ENCODE data around the gene CHMP6.
A peak's percentile ranks its signal among the peaks of the same experiment; 100 is the strongest.

CHMP6 gene

DNA sequence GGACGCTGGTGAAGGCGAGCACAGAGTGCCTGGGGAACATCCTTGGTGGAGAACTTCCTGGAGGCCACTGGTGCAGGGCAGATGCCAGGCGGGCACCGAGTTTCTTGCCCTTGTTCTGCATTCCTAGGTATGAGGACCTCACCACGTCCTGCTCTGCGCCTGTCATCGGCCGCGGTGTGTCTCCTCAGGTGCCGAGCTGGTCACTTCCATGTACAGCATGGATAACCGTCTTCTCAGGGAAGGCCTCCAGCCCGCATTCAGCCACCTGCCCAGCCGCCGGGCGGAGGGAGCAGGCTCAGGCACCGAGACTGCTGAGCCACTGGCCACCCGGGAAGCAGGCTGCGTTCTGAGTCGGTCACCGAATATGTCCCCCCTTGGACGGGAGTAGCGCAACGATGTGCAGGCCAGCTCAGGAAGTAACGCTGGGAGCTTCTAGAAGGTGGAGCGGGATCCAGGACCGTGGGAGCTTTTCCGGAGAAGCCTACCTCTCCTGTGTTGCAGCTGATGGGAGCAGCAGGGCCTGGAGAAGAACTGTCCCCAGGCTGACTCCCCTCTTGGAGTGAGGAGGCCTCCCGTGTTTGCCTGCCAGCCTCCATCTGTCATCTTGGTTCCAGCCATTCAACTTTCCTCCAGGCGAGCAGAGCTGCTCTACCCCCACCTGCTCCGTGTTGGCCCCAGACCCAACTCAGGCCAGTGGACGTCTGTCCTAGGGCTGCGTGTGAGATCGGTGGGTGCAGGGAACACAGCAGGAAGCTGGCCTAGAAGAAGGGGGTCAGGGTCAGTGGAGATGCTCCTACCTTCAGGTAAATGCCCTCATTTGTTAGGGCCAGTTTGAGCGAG is 41.2 kb downstream of the CHMP6 start:
- no peak for DNase-seq

DNA sequence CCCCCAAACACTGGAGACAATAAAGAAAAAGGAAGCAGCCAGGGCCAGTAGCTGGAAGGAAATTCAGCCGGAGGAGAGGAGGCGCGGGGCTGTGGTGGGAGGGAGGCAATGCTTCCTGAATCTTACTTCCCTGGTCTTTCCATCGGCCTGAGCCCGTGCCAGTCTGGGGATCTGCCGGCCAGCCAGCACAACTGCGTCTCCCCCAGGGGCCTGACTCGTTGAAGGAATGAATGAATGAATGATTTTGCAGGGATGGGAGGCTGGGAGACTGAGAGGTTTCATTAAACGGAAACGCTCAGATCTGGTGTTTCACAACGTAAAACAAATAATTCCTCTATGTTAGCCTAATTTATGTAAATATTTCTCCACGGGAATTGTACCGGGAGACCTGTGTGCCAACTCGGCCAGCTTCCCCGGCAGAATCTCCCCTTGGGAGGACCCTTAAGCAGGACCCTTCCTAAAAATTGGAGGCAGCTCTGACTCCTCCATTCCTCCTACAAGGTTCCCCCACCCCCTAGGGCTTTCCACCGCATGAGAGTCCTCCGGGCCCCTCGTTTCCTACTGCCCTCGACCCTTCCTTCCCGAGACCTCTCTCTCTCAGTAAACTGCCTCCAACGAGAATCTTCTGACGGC is 42.0 kb downstream of the CHMP6 start:
- no peak for DNase-seq

DNA sequence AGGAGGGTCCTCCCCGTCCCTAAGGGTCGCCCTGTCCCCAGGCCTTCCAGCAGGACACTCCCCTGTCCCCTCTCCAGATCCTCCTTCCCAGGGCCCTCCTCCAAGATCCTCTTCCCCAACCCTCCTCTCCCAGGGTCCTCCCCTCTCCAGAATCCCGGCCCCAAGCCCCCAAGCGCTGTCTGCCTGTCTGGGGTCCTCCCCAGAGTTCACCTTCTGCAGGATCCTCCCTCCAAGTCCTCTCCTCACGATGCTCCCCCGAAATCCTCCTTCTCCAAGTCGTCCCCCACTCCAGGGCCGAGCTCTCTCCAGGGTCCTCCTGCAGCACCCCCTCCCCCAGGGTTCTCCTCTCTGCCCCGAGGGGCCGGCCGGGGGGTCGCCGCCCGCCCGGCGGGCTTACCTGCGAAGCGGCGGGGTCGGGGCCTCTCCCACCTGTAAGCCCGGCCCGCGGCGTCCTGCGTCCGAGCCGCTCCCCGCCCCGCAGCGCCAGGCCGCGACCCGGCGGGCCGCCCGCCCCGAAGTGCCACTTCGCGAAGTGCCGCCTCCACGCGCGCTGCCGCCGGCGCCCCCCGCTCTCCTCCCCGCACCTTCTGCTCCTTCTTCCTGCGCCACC is 42.6 kb downstream of the CHMP6 start:
- DNase-seq: no peak

DNA sequence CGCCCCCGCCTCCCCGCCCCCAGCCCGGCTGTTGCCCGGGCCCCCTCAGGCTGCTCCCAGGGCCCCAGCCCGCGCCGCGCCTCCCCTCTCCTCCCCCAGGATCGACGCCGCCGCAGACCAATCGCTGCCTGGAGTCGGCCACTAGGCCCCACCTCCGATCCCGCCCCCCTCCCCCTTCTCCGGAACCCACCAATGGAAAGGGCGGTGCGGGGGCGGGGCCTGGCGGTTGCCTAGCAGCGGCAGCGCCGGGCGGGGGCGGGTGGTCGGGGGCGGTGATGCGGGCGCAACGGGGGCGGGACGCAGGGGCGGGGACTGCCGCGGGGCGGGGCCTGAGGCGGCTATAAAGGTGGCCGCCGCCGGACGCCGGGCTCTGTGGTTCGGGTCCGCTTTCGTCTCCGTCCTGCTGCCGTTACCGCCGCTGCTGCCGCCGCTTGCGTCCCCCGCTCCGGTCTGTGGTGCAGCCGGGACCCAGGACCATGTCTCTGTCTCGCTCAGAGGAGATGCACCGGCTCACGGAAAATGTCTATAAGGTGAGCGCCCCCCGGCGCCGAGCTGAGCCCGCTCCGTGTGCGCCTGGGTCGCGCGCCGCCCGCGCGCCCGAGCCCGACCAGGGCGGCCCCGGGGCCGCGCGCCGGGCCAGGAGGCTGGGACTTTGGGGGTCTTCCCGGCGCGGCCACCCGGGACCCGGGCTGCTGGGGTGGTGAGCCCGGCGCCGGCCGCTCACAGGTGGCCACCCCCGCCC is 43.3 kb downstream of the CHMP6 start, which contains the start of gene BAIAP2:
Gene BAIAP2 (plus strand): TSS at position 373 of the 742 bp plus-strand sequence. CDS start 104 bp downstream, at position 477.
- DNase-seq: peak; percentile 99

DNA sequence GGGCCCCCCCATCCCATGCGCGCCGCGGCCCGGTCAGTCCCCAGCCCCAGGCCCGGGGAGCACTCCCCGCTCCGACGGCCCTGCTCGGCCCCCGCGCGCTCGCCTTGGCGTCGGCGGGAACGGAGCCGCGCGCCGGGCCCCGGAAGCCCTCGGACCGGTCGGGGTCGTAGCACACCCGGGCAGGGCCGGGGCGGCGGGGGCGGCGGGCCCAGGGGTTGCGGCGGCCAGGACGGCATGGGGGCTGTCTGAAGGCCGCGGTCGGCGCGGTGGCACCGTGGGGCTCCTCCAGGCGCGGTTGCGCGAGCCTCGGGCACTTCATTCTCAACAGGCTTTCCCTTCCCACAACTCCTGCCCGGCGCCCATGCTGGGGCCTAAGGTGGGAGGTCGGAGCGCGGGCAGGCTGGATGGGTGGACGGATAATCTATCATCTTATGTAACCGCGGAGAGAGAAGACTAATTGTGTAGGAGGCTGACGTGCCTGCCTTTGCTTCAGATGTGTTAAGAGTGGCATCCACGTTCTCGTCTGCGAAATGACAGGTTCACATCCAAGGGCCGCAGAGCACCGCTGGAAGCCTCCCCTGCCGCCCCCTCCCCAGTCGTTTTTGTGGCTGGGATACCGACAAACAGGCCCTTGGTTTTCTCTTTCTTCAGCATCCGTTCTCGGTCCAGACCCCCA is 44.0 kb downstream of the CHMP6 start:
- DNase-seq: no peak

DNA sequence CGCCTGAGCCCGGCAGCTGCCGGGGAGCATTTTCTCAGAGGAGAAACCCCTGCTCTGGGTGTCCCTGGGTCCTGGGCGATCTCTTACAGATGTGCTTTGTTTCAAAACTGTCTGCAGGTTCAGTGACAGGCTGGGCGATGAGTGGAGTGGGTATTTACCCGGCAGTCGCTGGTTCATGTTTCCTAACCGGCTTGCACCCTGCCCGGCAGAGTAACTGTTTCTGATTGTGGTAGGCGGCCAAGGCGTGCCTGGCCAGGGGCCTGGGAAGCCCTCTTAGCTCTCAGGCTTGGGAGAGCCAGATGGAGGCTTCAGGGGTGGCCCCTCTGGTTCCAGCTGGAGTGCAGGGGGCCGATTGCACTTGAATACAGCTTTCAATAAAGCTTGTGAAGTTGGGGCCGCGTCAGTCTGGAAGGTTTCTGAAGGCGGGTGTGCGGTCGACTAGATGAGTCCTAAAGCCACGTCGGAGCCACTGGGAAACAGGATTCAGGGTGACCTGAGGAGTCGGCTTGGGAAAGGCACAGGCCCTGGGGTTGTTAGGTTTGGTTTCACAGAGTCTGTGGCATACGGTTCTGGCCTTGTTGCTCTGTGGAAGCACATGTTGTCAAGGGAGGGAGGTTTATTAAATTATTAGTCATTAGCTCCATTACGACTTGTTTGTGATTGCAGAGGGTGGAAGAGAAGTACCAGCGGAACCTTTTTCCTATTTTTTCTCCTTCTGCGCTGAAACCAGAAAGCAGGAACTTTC is 44.7 kb downstream of the CHMP6 start:
- no peak for DNase-seq

DNA sequence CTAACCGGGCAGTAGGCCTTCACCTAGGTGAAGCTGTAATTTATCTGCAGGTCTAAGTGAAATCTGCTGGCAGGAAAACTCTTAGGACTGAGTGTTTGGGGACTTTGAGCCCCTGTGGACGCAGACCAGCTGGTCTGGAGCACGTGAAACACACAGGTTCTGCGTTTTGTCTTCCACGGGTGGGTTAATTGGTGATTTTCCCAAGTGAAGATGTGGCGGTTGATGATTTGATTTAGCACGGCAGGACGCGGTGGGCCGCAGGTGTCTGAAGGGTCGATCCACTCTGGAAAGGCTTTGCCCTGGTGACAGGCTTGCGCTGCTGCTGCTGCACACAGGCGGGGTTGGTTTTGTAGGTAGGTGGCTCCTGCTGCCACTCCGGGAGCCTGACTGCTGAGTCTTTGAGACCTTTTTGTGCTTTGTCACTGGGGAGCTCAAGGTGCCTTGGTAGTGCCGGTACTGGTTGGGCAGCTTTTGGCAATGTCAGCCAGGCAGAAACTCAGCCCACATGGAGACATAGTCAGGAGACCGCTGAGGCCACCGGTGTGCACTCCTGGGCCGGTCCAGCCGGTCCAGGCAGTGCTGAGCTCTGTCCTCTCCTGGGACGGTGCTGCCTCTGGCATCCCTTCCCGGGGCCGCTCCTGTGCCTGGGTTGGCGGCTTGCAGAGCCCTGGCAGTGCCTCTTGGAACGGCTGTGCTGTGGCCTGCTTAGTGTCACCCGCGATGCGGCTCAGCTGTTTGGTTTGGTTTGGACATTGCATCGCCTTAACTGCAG is 45.6 kb downstream of the CHMP6 start:
- no peak for DNase-seq

DNA sequence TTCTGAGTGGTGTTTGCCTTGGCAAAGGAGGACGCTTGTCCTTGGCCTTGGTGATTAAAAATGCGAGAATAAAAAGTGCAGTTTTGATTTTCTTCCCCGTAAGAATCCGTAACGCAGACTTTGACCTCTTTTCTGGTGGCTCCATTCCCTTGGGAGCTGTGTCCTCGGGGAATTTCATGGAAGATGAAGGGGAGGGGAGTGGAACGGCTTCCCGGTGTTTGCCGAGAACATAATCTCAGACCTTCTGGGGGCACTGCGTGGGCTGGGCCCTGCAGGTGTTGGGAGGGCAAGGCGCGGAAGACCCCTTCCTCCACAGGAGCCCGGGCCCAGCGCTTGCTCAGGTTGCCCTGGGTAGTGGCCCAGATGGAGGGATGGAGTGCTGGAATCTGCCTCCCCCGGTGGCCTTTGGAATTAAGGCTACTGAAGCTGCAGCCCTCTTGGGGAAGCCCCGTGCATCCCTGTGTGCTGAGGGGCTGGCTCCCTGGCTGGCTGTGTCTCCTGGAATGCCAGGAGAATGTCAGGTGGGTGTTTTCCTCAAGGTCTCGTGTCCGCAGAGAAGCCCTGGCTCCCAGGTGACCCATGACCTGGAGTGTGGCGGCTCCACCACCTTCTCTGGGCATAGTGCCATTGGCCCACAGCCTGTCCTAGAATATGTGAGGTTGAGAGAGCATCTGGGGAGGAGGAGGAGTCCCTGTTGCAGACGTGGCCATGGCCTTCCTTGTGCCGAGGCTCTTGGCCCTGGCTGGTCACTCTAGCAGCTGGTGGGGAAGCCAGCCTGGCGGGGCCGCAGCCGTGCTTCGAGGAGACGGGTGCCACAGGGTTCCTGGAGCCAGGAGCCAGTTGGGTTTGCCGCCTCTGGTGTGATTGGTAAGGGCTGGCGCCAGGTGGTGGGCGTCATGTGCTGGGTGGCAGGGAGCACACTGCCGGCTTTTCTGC is 46.4 kb downstream of the CHMP6 start:
- no peak for DNase-seq

DNA sequence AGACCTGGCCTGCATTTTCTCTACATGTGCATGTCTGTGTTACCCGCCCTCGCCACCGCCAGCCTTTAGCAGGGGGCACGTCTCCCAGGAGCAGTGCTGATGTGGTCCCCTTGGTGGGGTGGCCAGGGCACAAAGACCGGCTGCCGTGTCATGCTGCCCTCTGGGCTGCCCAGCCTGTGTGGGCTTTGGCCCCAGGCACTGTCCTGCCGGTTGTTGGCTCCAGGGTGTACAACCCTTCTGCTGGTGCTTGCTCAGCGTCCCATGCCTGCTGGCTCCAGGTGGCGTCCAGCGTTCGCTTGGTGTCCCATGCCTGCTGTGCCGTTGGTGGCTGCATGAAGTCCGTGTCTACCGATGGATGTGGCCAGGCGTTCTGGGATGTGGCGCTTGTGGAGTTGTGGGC is 47.5 kb downstream of the CHMP6 start:
- DNase-seq: no peak

DNA sequence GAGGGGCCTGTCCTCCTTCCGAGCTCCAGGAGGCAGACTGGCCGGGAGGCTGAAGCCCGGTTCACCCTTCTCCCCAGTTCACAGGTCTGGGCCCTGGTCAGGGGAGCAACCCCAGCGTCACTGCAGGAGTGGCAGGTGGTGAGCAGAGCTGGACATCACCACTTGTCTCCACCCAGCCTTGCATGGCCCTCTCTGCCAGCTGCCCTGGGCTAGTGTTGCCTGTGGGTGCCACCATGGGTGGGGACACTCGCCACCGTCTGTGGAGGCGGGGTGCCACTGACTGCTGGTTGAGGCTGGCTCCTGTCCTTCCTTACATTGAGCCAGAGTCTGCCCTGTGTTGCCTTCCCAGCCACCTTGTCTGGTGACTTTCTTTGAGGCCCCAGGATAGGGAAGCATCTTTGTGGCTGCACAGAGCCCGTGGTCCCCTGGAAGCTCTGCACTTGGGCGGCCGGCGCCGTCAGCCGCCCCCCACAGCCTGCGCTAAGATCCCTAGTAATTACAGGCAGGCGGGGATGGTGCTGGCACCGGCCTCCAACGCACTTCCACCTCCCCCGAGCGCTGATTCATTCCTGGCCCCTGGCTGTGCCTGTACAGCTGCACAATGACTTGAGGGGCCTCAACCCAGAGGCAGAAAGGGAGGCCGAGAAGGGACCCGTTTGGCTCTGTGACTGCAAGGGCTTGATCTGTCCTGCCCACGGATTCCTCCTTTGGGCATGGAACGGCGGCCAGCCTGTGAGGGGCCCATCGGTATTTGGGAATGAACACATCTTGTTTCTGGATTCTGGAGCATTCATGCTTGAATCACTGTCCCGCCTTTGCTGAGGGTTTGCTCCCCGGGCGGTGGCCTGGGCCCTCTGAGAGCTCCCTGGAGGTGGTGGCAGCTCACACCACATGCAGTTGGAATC is 48.5 kb downstream of the CHMP6 start:
- no peak for DNase-seq

DNA sequence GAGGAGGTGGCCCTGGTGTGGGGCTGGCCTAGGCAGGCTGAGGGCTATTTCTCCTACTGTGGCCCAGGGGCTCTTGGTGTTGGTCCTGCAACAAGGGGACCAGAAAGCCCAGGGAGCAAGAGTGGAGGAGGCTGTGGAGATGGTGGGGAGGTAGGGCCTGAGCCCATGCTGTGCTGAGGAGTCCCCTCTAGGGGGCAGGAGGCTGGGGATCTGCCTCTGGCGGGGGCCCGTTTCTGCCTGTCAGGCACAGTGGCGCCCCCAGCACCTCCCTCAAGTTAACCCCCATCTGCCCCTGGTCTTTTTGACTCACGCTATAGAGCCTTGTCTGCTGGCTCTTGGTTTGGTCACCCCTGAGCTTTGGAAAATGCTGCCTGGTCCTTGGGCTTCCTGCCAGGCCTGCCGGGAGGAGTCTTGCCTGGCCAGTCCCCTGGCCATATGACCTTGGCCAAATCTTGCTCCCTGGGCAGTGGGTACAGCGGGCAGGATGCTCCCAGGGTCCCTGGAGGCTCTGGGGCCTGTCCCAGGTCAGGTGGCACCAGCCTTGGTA is 49.2 kb downstream of the CHMP6 start:
- DNase-seq: no peak

DNA sequence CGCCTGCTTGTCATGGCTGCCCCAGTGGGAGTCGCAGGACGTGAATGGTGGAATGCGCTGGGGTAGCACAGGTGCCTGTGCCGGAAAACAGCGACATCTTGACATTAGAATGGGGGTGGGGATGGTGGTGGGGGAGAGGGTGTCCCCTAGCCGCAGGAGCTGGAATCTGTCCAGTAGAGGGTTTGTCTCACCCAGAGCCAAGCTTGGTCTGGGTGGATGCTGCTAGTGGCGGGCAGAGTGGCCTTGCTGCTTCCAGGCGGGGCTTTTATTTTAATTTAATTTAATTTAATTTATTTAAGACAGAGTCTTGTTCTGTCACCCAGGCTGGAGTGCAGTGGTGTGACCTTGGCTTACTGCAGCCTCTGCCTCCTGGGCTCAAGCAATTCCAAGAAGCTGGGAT is 51.0 kb downstream of the CHMP6 start:
- DNase-seq: no peak

DNA sequence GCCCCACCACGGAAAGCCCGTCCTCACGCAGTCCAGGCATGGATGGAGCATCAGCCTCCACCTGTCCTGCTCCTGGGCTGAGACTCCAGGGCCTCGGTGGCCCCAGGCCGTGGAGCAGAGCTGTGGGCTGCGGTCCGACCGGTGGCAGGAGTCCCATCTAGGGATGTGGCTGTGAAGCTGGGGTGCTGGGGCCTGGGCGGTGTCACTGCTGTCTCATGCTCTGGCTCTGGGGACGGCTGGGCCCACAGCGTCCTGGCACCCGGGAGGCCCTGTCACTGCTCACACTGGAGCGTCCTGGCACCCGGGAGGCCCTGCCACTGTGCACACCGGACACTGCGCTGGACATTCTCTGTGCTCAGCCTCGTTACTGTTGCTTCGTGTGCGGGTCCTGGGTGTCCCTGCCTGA is 51.7 kb downstream of the CHMP6 start:
- no peak for DNase-seq

DNA sequence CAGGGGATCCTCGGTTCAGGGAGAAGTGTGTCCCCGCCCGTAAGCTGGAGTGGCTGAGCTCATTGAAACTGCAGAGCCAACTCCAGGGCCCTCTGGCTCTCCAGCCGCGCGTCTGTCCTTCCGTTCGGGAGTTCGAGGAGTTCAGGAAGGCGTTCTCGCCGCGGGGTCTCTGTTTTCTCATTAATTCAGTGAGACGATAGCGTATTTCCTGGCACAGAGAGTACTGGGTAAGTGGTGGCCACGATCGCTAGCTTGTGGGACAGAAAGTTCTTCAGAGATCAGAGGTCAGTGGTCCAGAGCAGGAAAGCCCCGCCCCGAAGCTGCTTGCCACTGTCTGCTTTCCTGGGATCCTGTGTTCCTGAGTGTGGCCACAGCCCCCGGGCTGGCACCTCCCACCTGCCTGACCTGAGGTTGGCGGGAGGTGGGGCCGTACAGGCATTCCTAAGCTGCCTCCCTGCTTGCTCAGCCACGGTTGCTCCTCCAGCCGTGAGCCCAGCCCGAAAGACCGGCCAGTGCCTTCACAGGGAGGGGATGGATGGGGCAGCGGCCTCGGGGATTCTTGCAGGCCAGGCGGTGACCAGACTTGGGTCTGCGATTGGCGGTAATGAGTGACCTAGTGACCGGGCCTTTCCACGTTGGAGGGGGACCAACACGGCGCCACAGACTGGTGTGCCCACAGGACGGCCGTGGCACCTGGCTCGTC is 52.2 kb downstream of the CHMP6 start:
- no peak for DNase-seq

DNA sequence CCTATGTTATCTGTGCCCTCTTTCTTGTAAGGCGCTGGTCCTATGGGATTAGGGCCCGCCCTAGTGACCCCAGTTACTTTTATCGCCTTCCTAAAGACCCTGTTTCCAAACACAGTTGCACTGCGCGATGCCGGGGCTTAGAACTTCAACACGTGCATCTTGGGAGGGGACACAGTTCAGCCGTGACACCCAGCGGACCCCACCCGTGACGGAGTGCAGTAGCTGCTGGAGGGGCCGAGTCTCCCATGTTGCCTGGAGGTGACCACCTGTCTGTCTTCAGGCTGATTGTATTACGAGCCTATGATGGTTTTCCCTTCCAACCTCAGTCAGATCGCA is 52.8 kb downstream of the CHMP6 start:
- no peak for DNase-seq

DNA sequence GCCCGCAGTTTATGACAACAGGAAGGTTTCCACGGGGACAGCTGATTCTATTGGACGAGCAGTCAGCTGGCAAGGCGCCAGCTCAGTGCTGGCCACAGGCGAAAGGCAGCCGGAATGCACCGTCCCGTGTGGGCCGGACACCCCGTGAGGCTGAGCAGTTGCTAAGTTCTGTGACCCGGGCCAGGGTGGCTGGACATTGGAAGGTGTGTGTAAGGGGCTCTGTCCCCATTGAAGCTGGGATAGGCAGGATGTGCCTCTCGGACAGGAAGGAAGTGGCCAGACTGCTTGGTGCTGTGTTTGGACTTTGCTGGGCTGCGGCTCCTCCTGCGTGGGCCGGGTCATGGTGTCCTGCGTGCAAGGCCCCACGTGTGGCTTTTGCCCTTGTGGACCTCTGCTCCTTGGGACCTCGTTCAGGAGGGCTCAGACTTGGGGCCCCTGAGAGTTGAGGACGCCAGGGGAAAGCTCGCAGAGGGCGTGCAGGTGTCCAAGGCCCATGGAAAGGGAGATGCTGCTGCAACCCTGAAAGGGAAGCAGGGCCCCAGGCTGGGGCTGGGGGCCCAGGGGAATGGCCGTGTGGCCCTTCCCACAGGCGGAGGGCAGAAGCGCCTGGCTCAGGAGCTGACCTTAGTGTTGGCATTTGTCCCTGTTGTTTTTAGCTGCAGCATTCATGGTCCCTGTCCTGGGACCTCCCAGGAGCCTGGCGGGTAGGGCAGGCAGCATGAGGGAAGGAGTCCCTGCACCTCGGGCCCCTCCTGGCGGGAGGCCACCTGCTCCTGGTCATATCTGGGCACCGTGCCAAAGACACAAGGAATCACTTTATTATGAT is 53.3 kb downstream of the CHMP6 start:
- DNase-seq: no peak

DNA sequence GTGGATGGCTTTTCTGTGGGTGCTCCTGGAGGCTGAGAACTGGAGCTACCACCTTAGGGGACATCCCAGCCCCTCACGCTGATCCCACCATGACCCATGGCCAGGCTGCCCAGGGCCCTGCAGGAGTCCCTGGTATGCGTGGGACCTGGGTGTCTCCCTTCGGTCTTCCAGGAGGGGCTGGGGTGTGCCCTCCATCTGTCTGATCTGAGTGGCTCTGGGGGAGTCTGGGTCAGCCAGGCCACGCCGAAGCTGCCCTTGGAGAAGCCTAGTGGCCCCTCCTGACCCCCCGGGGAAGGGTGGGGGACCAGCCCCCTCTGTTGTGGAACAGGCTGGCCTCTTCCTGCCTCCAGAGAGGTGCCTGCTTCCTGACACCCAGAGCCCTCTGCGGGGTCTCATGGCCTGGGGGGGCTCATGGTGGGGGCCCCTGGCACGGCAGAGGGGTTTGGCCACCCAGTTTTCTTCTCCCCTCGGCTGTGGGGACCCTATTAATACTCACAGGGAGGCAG is 54.0 kb downstream of the CHMP6 start:
- no peak for DNase-seq
